Neural progenitor cell (in vitro differentiated cells): Measurements from ENCODE around the gene NIFK.

ENCODE experiments used
- EZH2 ChIP-seq: fragments of 200-600 bp; sonication (generic); IDR thresholded peaks from 2 replicates; pipeline ENCODE4 v1.6.1; 2017; ENCODE audit warnings: antibody characterized with exemption, mild to moderate bottlenecking, moderate library complexity
- EZH2phosphoT487 ChIP-seq: fragments of 200-600 bp; sonication (generic); IDR thresholded peaks from 2 replicates; pipeline ENCODE4 v1.6.1; 2017; ENCODE audit warnings: antibody characterized with exemption
- TF ChIP-seq, protein P1 (sequence below): fragments of 200-600 bp; sonication (generic); IDR thresholded peaks from 2 replicates; pipeline ENCODE4 v1.5.1; 2017; ENCODE audit warnings: antibody characterized with exemption, mild to moderate bottlenecking

DNA sequence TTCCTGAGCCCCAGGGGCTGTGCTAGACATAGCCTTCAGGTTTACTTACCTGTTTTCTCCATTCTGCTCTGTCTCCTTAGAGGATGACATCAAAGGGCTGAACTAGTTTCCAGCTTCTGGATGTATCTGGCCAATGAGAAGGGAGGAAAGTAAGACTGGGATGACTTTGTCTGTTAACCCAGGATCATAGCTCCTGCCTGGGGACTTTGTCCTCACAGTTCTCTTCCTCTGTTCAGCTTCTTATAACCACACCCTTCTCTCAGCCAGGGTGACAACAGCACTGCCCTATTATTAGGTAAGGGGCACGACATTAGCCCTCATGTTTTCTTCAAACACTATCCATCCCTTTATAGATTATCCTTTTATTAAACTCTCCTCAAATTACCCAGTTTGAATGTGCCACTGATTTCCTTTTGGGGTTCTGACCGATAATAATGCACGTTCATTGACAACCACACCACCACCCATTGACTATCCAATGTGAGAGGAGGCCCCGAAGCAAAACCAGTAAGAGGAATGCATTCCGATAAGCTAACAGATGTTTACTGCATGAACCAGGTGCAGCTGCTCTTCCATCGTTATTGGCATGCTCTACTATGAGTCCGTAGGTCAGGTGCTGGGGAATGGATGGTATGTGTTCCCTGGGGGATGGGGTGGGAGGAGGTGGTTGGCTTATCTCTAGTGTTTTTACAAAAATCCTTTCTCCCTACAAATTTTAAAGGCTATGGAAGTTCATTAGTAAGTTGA lies 42.2 kb upstream of the NIFK start:
- no peak for TF ChIP-seq EZH2phosphoT487
- TF ChIP-seq, protein P1, sequence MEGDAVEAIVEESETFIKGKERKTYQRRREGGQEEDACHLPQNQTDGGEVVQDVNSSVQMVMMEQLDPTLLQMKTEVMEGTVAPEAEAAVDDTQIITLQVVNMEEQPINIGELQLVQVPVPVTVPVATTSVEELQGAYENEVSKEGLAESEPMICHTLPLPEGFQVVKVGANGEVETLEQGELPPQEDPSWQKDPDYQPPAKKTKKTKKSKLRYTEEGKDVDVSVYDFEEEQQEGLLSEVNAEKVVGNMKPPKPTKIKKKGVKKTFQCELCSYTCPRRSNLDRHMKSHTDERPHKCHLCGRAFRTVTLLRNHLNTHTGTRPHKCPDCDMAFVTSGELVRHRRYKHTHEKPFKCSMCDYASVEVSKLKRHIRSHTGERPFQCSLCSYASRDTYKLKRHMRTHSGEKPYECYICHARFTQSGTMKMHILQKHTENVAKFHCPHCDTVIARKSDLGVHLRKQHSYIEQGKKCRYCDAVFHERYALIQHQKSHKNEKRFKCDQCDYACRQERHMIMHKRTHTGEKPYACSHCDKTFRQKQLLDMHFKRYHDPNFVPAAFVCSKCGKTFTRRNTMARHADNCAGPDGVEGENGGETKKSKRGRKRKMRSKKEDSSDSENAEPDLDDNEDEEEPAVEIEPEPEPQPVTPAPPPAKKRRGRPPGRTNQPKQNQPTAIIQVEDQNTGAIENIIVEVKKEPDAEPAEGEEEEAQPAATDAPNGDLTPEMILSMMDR = no peak
- no peak for TF ChIP-seq EZH2
